A673 (cell line): ENCODE results near the gene DPYD.

Experiments used
- CTCF ChIP-seq: fragments of 300-800, 200-600 bp; sonication (generic); conservative IDR thresholded peaks from 2 replicates; pipeline ENCODE4 v1.5.1; 2017; ENCODE audit warnings: low read depth, mild to moderate bottlenecking, antibody characterized with exemption, low read length, moderate library complexity, mixed read lengths
- EZH2 ChIP-seq: fragments of 200-600 bp; sonication (generic); IDR thresholded peaks from 2 replicates; pipeline ENCODE4 v1.6.1; 2017; ENCODE audit warnings: borderline replicate concordance, low read depth, mild to moderate bottlenecking, mixed read lengths, antibody characterized with exemption, low read length; ENCODE audit not compliant: poor library complexity, severe bottlenecking

GRCh38 chr1:97500760-97501159 is 420.1 kb downstream of the DPYD start:
- TF ChIP-seq CTCF, result no peak
- TF ChIP-seq EZH2, result no peak
